K562 (cell line): ENCODE results near the gene SHC1. TPM values are rescaled to one million over a fixed set of nuclear protein-coding genes. Genes with fewer than 3 reads are reported as not detected.

Experiments
- DMBX1 ChIP-seq: fragments of 250-450 bp; sonication (Bioruptor Pico); IDR thresholded peaks from 2 replicates; pipeline ENCODE4 v1.8.0; 2022; ENCODE audit warnings: inconsistent platforms, mild to moderate bottlenecking, moderate library complexity, borderline replicate concordance
- MED1 ChIP-seq: sonication (generic); formaldehyde crosslinking; IDR thresholded peaks from 2 replicates; pipeline ENCODE4 v1.8.1; 2023; ENCODE audit warnings: missing genetic modification reagents, borderline replicate concordance
- NR2C2 ChIP-seq, 2 experiments: fragments of 200-800 bp in 1 of 2; sonication (Bioruptor generic) in 1 of 2; sonication (generic) in 1 of 2; formaldehyde crosslinking in 1 of 2; IDR thresholded peaks; 2 replicates each; pipeline versions ENCODE4 v1.6.1 to v1.8.0; 2016 to 2022; ENCODE audit warnings: mild to moderate bottlenecking in 1 of 2, missing compliant biosample characterization in 1 of 2, missing genetic modification characterization in 1 of 2, missing genetic modification reagents in 1 of 2
- PCBP2 ChIP-seq: fragments of 200-400 bp; formaldehyde crosslinking; IDR thresholded peaks from 2 replicates; pipeline ENCODE4 v1.6.1; 2018; ENCODE audit warnings: low read length, low read depth, mild to moderate bottlenecking, moderate library complexity; ENCODE audit not compliant: poor library complexity, severe bottlenecking
- POLR2AphosphoS5 ChIP-seq: IDR thresholded peaks from 2 replicates; pipeline ENCODE4 v1.6.1; 2011; ENCODE audit warnings: mild to moderate bottlenecking, low read depth, low read length, moderate library complexity; ENCODE audit not compliant: control insufficient read depth, insufficient read depth
- RB1 ChIP-seq: fragments of 450-650 bp; IDR thresholded peaks from 2 replicates; pipeline ENCODE4 v1.6.1; 2017; ENCODE audit warnings: low read depth, mild to moderate bottlenecking
- REST ChIP-seq, 2 experiments: fragments of 450-650 bp; formaldehyde crosslinking in 1 of 2; IDR thresholded peaks; 2 replicates each; pipeline versions ENCODE4 v1.4.0 to v1.6.1; 2014 to 2020; ENCODE audit warnings: mild to moderate bottlenecking in 2 of 2, borderline replicate concordance in 1 of 2, low read depth in 1 of 2
- RFX1 ChIP-seq: fragments of 450-650 bp; IDR thresholded peaks from 2 replicates; pipeline ENCODE4 v1.6.1; 2016; ENCODE audit warnings: mild to moderate bottlenecking, moderate library complexity
- RNF219 ChIP-seq: fragments of 250-450 bp; sonication (Bioruptor Pico); IDR thresholded peaks from 2 replicates; pipeline ENCODE4 v1.5.0; 2022; ENCODE audit warnings: mild to moderate bottlenecking
- SAFB ChIP-seq: fragments of 200-400 bp; formaldehyde crosslinking; IDR thresholded peaks from 2 replicates; pipeline ENCODE4 v1.6.1; 2017; ENCODE audit warnings: low read depth, low read length, borderline replicate concordance
- SPI1 ChIP-seq: IDR thresholded peaks from 2 replicates; pipeline ENCODE4 v1.6.1; 2011; ENCODE audit warnings: low read depth, low read length, control low read depth, borderline replicate concordance
- STAT6 ChIP-seq: sonication (generic); formaldehyde crosslinking; IDR thresholded peaks from 2 replicates; pipeline ENCODE4 v1.8.1; 2023; ENCODE audit warnings: mild to moderate bottlenecking, missing genetic modification reagents
- ZNF778 ChIP-seq: fragments of 450-650 bp; formaldehyde crosslinking; IDR thresholded peaks from 2 replicates; pipeline ENCODE4 v1.4.0; 2020; ENCODE audit warnings: mild to moderate bottlenecking, moderate library complexity
- polyA plus RNA-seq, 8 experiments: library from polyadenylated mRNA; depleted of rRNA in 4 of 8; stranded (reverse) in 5 of 8; unstranded in 3 of 8; fragments of >200 nt; fragmentation: Nextera tagmentation in 2 of 8; fragmentation: Illumina TruSeq in 1 of 8; extraction: Ambion mirVana in 2 of 8; extraction: Trizol in 1 of 8; gene quantifications; 2 replicates each; pipeline versions ENCODE4 v1.2.1 to v1.2.3, GENCODE V29; 2011 to 2014; ENCODE audit warnings: inconsistent platforms in 1 of 8, missing spikeins in 1 of 8
- total RNA-seq, 7 experiments: library from RNA; depleted of rRNA in 6 of 7; stranded (reverse); fragments of >200 nt in 6 of 7; fragmentation: Illumina TruSeq in 2 of 7; extraction: Trizol in 2 of 7; gene quantifications; 2 replicates each; pipeline versions ENCODE4 v1.2.1 to v1.2.3, GENCODE V29; 2011 to 2021; ENCODE audit warnings: low replicate concordance in 1 of 7

Gene SHC1
- total and polyA plus RNA-seq, 9 of the 15 experiments (the other 6 are each of a cell fraction or from before 2014, with no cell fraction given), result 4.1 to 113 (median 51.9) TPM

GRCh38 chr1:154974102-154974807, 3.7 kb upstream of the SHC1 start, which contains the start of gene CKS1B (continued):
- TF ChIP-seq REST (IDR thresholded peaks at IDR 0.05; ENCODE audit: borderline replicate concordance) (no peak), REST (CRISPR knock-in tag; IDR thresholded peaks at IDR 0.05; ENCODE audit: low read depth) (no peak), PCBP2 (no peak), SAFB (no peak), NR2C2 (CRISPR knock-in tag; IDR thresholded peaks at IDR 0.05) (peak; percentile 92), NR2C2 (tag; IDR thresholded peaks at IDR 0.05) (peak; percentile 99), STAT6 (CRISPR knock-in tag) (no peak), RNF219 (no peak), RB1 (no peak), DMBX1 (CRISPR knock-in tag) (peak; percentile 66; the same call in 1 of the 2 replicates), MED1 (CRISPR knock-in tag) (no peak), RFX1 (no peak), SPI1 (peak; percentile 43; the same call in 1 of the 2 replicates), ZNF778 (no peak), POLR2AphosphoS5 (peak; percentile 4; the same call in 1 of the 2 replicates)
